Smooth muscle cell (in vitro differentiated cells): ENCODE results near the gene KLHDC7B. TPM values are rescaled to one million over a fixed set of nuclear protein-coding genes. Genes with fewer than 3 reads are reported as not detected.

Experiments
- DNase-seq: peaks from one replicate; lab custom pipeline; 2025; ENCODE audit not compliant: unreplicated experiment; lab: John Stamatoyannopoulos, UW
- H2AFZ ChIP-seq: fragments of 200-600 bp; sonication (generic); 2 replicates; pipeline ENCODE4 v1.6.0; 2016; ENCODE audit warnings: antibody characterized with exemption, low read depth, mild to moderate bottlenecking
- H3F3A ChIP-seq: fragments of 200-600 bp; sonication (generic); 2 replicates; pipeline ENCODE4 v1.6.0; 2017; ENCODE audit warnings: antibody characterized with exemption, low read depth
- H3K27ac ChIP-seq: fragments of 200-600 bp; sonication (generic); 2 replicates; pipeline ENCODE4 v1.5.1; 2016; ENCODE audit warnings: low read depth, mild to moderate bottlenecking
- H3K27me3 ChIP-seq: fragments of 200-600 bp; sonication (generic); 2 replicates; pipeline ENCODE4 v1.6.1; 2016; ENCODE audit warnings: low read depth, mild to moderate bottlenecking
- H3K36me3 ChIP-seq: fragments of 200-600 bp; sonication (generic); 2 replicates; pipeline ENCODE4 v1.5.1; 2016; ENCODE audit warnings: low read depth
- H3K4me1 ChIP-seq: fragments of 200-600 bp; sonication (generic); 2 replicates; pipeline ENCODE4 v1.5.1; 2016; ENCODE audit warnings: low read depth
- H3K4me2 ChIP-seq: fragments of 200-600 bp; sonication (generic); 2 replicates; pipeline ENCODE4 v1.6.0; 2016; ENCODE audit warnings: mild to moderate bottlenecking
- H3K4me3 ChIP-seq: fragments of 200-600 bp; sonication (generic); 2 replicates; pipeline ENCODE4 v1.5.1; 2016; ENCODE audit warnings: mild to moderate bottlenecking
- H3K79me2 ChIP-seq: fragments of 200-600 bp; sonication (generic); 2 replicates; pipeline ENCODE4 v1.6.0; 2016; ENCODE audit warnings: low read depth, mild to moderate bottlenecking
- H3K9ac ChIP-seq: fragments of 200-600 bp; sonication (generic); 2 replicates; pipeline ENCODE4 v1.6.0; 2016; ENCODE audit warnings: low read depth
- H3K9me3 ChIP-seq: fragments of 200-600 bp; sonication (generic); replicated peaks from 2 replicates; pipeline ENCODE4 v1.5.1; 2016; ENCODE audit warnings: low read depth
- H4K20me1 ChIP-seq: fragments of 200-600 bp; sonication (generic); 2 replicates; pipeline ENCODE4 v1.6.0; 2016; ENCODE audit warnings: low read depth
- WGBS: methylation state at CpG from one replicate; pipeline ENCODE4 v1.1.7; 2016; ENCODE audit warnings: low lambda C conversion rate; 5-methylcytosine and 5-hydroxymethylcytosine counted together
- polyA plus RNA-seq: library from polyadenylated mRNA; unstranded; fragments of >200 nt; fragmentation: Nextera tagmentation; extraction: Ambion mirVana; gene quantifications from 2 replicates; pipeline ENCODE4 v1.2.1, GENCODE V29; 2016
- total RNA-seq: library from RNA; depleted of rRNA; stranded (reverse); fragments of >200 nt; gene quantifications from 2 replicates; pipeline ENCODE4 v1.2.3, GENCODE V29; 2014
- TF ChIP-seq, protein P1 (sequence below): fragments of 200-600 bp; sonication (generic); IDR thresholded peaks from 2 replicates; pipeline ENCODE4 v1.5.1; 2017; ENCODE audit warnings: borderline replicate concordance, mild to moderate bottlenecking, antibody characterized with exemption; ENCODE audit not compliant: insufficient read depth, poor library complexity, severe bottlenecking

KLHDC7B gene
- total and polyA plus RNA-seq, 2 experiments from 2014 or later = 1.1 to 1.5 TPM

DNA sequence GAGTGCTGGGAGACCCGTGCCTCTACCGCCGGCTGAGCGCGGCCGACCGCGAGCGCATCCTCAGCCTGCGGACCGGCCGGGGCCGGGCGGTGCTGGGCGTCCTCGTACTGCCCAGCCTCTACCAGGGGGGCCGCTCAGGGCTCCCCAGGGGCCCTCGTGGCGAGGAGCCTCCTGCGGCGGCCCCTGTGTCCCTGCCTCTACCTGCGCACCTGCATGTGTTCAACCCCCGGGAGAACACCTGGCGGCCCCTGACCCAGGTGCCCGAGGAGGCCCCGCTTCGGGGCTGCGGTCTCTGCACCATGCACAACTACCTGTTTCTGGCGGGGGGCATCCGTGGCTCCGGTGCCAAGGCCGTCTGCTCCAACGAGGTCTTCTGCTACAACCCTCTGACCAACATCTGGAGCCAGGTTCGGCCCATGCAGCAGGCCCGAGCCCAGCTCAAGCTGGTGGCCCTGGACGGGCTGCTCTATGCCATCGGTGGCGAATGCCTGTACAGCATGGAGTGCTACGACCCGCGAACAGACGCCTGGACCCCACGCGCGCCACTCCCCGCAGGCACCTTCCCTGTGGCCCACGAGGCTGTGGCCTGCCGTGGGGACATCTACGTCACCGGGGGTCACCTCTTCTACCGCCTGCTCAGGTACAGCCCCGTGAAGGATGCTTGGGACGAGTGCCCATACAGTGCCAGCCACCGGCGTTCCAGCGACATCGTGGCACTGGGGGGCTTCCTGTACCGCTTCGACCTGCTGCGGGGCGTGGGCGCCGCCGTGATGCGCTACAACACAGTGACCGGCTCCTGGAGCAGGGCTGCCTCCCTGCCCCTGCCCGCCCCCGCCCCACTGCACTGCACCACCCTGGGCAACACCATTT lies 3.5 kb downstream of the KLHDC7B start:
- WGBS = 94% methylated on average over 55 of the region's 68 CpGs
- H4K20me1 ChIP-seq = no peaks in the 10 kb centered on the region
- no peaks in the 10 kb centered on the region for H3K9me3 ChIP-seq
- H3K27ac ChIP-seq = no peak overlapping the region
- peaks cover 8% of the 10 kb centered on the region for H3K4me1 ChIP-seq
- DNase-seq = no peak
- H2AFZ ChIP-seq = no peak overlapping the region
- no peaks in the 10 kb centered on the region for H3F3A ChIP-seq
- no peak overlapping the region for H3K4me2 ChIP-seq
- no peaks in the 10 kb centered on the region for H3K79me2 ChIP-seq
- H3K27me3 ChIP-seq = no peaks in the 10 kb centered on the region
- no peak overlapping the region for H3K9ac ChIP-seq
- TF ChIP-seq, protein P1, sequence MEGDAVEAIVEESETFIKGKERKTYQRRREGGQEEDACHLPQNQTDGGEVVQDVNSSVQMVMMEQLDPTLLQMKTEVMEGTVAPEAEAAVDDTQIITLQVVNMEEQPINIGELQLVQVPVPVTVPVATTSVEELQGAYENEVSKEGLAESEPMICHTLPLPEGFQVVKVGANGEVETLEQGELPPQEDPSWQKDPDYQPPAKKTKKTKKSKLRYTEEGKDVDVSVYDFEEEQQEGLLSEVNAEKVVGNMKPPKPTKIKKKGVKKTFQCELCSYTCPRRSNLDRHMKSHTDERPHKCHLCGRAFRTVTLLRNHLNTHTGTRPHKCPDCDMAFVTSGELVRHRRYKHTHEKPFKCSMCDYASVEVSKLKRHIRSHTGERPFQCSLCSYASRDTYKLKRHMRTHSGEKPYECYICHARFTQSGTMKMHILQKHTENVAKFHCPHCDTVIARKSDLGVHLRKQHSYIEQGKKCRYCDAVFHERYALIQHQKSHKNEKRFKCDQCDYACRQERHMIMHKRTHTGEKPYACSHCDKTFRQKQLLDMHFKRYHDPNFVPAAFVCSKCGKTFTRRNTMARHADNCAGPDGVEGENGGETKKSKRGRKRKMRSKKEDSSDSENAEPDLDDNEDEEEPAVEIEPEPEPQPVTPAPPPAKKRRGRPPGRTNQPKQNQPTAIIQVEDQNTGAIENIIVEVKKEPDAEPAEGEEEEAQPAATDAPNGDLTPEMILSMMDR = no peak
- H3K4me3 ChIP-seq = no peak overlapping the region
- H3K36me3 ChIP-seq = no peaks in the 10 kb centered on the region

DNA sequence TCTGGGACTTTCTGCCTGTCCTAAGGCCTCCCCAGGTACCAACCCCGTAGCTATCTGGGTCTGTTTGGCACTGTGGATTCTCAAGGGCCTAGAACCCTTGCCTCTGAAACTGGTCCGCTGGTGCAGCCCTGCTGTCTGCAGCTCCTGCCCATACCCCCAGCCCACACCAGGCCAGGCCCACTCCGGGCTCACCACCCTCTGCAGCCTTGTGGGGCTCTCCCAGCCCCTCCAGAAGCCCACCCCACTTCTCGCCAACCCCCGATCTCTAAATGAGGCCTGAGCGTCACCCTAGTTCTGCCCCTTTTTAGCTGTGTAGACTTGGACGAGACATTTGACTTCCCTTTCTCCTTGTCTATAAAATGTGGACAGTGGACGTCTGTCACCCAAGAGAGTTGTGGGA lies 4.7 kb downstream of the KLHDC7B start:
- no peaks in the 10 kb centered on the region for H3K4me1 ChIP-seq
- no peak overlapping the region for H3K9ac ChIP-seq
- no peaks in the 10 kb centered on the region for H3K9me3 ChIP-seq
- no peak overlapping the region for H3K4me3 ChIP-seq
- H3K36me3 ChIP-seq = no peaks in the 10 kb centered on the region
- no peak overlapping the region for H2AFZ ChIP-seq
- H3K79me2 ChIP-seq = no peaks in the 10 kb centered on the region
- no peaks in the 10 kb centered on the region for H3F3A ChIP-seq
- no peak overlapping the region for H3K4me2 ChIP-seq
- TF ChIP-seq, protein P1 = no peak
- no peak overlapping the region for H3K27ac ChIP-seq
- no peak for DNase-seq
- H3K27me3 ChIP-seq = no peaks in the 10 kb centered on the region
- H4K20me1 ChIP-seq = no peaks in the 10 kb centered on the region
- WGBS = 90% methylated on average over 8 of the region's 8 CpGs

DNA sequence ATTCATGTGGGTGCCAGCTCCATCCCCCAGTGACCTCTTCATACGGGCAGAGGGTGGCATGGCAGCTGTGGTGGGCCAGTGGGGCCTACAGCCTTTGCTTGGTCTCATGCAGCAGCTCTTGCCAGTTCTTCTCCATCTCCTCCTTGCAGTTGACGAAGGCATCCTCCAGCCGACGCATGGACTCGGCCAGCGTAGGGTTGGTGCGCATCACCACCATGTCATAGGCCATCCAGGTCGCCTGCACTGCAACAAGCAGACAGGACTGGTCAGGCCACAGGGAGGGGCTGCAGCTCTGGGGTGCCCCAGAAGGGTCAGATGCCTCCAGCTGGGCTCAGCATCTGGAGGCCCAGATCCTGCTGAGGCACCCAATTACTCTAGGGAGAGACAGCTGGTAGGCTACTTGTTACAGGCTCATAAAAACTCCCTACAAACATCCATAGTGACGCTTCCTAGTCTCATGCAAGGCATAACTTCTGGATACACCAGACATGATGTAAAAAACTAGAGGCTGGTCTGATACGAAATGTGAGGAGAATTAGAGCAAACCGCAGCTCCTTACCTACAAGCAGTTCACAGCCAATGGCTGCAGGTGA lies 5.6 kb downstream of the KLHDC7B start:
- H3K27me3 ChIP-seq = no peaks in the 10 kb centered on the region
- no peaks in the 10 kb centered on the region for H3K4me1 ChIP-seq
- no peak overlapping the region for H3K4me3 ChIP-seq
- TF ChIP-seq, protein P1 = no peak
- H3K27ac ChIP-seq = no peak overlapping the region
- no peaks in the 10 kb centered on the region for H3F3A ChIP-seq
- no peaks in the 10 kb centered on the region for H3K79me2 ChIP-seq
- DNase-seq = no peak
- no peaks in the 10 kb centered on the region for H3K9me3 ChIP-seq
- no peak overlapping the region for H3K4me2 ChIP-seq
- H3K9ac ChIP-seq = no peak overlapping the region
- 92% methylated on average over 11 of the region's 11 CpGs for WGBS
- no peaks in the 10 kb centered on the region for H3K36me3 ChIP-seq
- H4K20me1 ChIP-seq = no peaks in the 10 kb centered on the region
- H2AFZ ChIP-seq = no peak overlapping the region
